T-helper 9 cell (primary cell): Measurements from ENCODE around the gene CCSER1.
"Not testable (repeated sequence)": the region's sequence is repeated elsewhere in the genome, so short reads cannot be mapped to it uniquely, and the experiment has no call there.

Experiments
- DNase-seq: peaks from one replicate; pipeline ENCODE4 v3.0.0-alpha.2; 2020

Gene CCSER1

GRCh38 chr4:90730752-90731151 is 603.6 kb downstream of the CCSER1 start:
- DNase-seq: no peak

- no peak for DNase-seq
Observed at GRCh38 chr4:90733211-90733610, 606.0 kb downstream of the CCSER1 start.

GRCh38 chr4:90745176-90745575 is 618.0 kb downstream of the CCSER1 start:
- DNase-seq: no peak

GRCh38 chr4:90753068-90753467 is 625.9 kb downstream of the CCSER1 start:
- no peak for DNase-seq

GRCh38 chr4:90757534-90758060 is 630.4 kb downstream of the CCSER1 start:
- no peak for DNase-seq

- DNase-seq: no peak
Observed at GRCh38 chr4:90760059-90760458, 632.9 kb downstream of the CCSER1 start.

GRCh38 chr4:90766837-90767236 is 639.6 kb downstream of the CCSER1 start:
- no peak for DNase-seq

- no peak for DNase-seq
Observed at GRCh38 chr4:90769251-90769650, 642.1 kb downstream of the CCSER1 start.

- DNase-seq: no peak
Observed at GRCh38 chr4:90780193-90780592, 653.0 kb downstream of the CCSER1 start.

- DNase-seq: no peak
Observed at GRCh38 chr4:90786602-90787001, 659.4 kb downstream of the CCSER1 start.

- DNase-seq: no peak
Observed at GRCh38 chr4:90792696-90793095, 665.5 kb downstream of the CCSER1 start.

GRCh38 chr4:90798948-90799347 is 671.8 kb downstream of the CCSER1 start:
- DNase-seq: no peak

- DNase-seq: no peak
Observed at GRCh38 chr4:90799895-90800294, 672.7 kb downstream of the CCSER1 start.

- DNase-seq: no peak
Observed at GRCh38 chr4:90815569-90815968, 688.4 kb downstream of the CCSER1 start.

- DNase-seq: no peak
Observed at GRCh38 chr4:90816754-90817153, 689.6 kb downstream of the CCSER1 start.

- DNase-seq: no peak
Observed at GRCh38 chr4:90824266-90825150, 697.3 kb downstream of the CCSER1 start.

- no peak for DNase-seq
Observed at GRCh38 chr4:90825849-90826248, 698.7 kb downstream of the CCSER1 start.

GRCh38 chr4:90833706-90834105 is 706.5 kb downstream of the CCSER1 start:
- no peak for DNase-seq

- no peak for DNase-seq
Observed at GRCh38 chr4:90837241-90837640, 710.0 kb downstream of the CCSER1 start.

- DNase-seq: not testable (repeated sequence)
Observed at GRCh38 chr4:90838859-90839258, 711.7 kb downstream of the CCSER1 start.

- no peak for DNase-seq
Observed at GRCh38 chr4:90840291-90840690, 713.1 kb downstream of the CCSER1 start.

- no peak for DNase-seq
Observed at GRCh38 chr4:90840828-90841227, 713.6 kb downstream of the CCSER1 start.

- no peak for DNase-seq
Observed at GRCh38 chr4:90841676-90842075, 714.5 kb downstream of the CCSER1 start.

- no peak for DNase-seq
Observed at GRCh38 chr4:90842960-90843359, 715.8 kb downstream of the CCSER1 start.

GRCh38 chr4:90844241-90844640 is 717.0 kb downstream of the CCSER1 start:
- no peak for DNase-seq
